Measurements from ENCODE around the gene UPK3A. TPM values are rescaled to one million over a fixed set of nuclear protein-coding genes. Genes with fewer than 3 reads are reported as not detected.

UPK3A gene
- total and polyA plus RNA-seq, 2 of the 13 experiments (the other 11 are each of a cell fraction or from before 2014, with no cell fraction given), result 10.5 to 13.8 TPM

GRCh38 chr22:45273452-45274075, 11.2 kb upstream of the UPK3A start (continued):
- peak; percentile 65; the same call in 1 of the 2 replicates for TF ChIP-seq ZNF362 (CRISPR knock-in tag; IDR thresholded peaks at IDR 0.05; ENCODE audit: borderline replicate concordance)
- TF ChIP-seq IKZF5 (CRISPR knock-in tag; IDR thresholded peaks at IDR 0.05), result peak; percentile 93
- 0 out of 2 replicates have a peak, but pooled peaks have one; percentile 72 for TF ChIP-seq GTF2F1 (IDR thresholded peaks at IDR 0.05; ENCODE audit: low read length)
- TF ChIP-seq ZNF282 (IDR thresholded peaks at IDR 0.05; ENCODE audit: partially characterized antibody), result no peak
- TF ChIP-seq YEATS4 (CRISPR knock-in tag; IDR thresholded peaks at IDR 0.05; ENCODE audit: borderline replicate concordance), result peak; percentile 40; the same call in 1 of the 2 replicates
- peak; percentile 39; the same call in 1 of the 2 replicates for TF ChIP-seq ELF1 (CRISPR knock-in tag; IDR thresholded peaks at IDR 0.05)
- TF ChIP-seq HBP1 (CRISPR knock-in tag; IDR thresholded peaks at IDR 0.05; ENCODE audit: low read depth), result peak; percentile 70; the same call in 1 of the 2 replicates
- TF ChIP-seq ZBTB14 (CRISPR knock-in tag; IDR thresholded peaks at IDR 0.05), result no peak
- TF ChIP-seq FLYWCH1 (CRISPR knock-in tag; IDR thresholded peaks at IDR 0.05), result no peak
- TF ChIP-seq ZMYM4 (CRISPR knock-in tag; IDR thresholded peaks at IDR 0.05), result peak; percentile 80
- TF ChIP-seq STAT6 (CRISPR knock-in tag; IDR thresholded peaks at IDR 0.05; ENCODE audit: borderline replicate concordance), result 0 out of 2 replicates have a peak, but pooled peaks have one; percentile 40
- no peak for TF ChIP-seq ZNF138 (CRISPR knock-in tag; IDR thresholded peaks at IDR 0.05; ENCODE audit: low read depth)
- TF ChIP-seq CBX5 (CRISPR knock-in tag; IDR thresholded peaks at IDR 0.05; ENCODE audit: borderline replicate concordance), result peak; percentile 86; the same call in 1 of the 2 replicates
- no peak for TF ChIP-seq ZSCAN30 (CRISPR knock-in tag; IDR thresholded peaks at IDR 0.05)
- TF ChIP-seq MLLT10 (CRISPR knock-in tag; IDR thresholded peaks at IDR 0.05), result no peak
- TF ChIP-seq PRMT3 (CRISPR knock-in tag; IDR thresholded peaks at IDR 0.05; ENCODE audit: borderline replicate concordance, low read depth), result no peak
- peak; percentile 55; the same call in 1 of the 2 replicates for TF ChIP-seq ZNF552 (CRISPR knock-in tag; IDR thresholded peaks at IDR 0.05; ENCODE audit: borderline replicate concordance)
- peak; percentile 91; the same call in 1 of the 2 replicates for TF ChIP-seq ZNF292 (CRISPR knock-in tag; IDR thresholded peaks at IDR 0.05; ENCODE audit: borderline replicate concordance, low read depth)
